Stimulated activated CD8-positive, alpha-beta memory T cell treated with anti-CD3 and anti-CD28 coated beads, Interleukin-7, amount 100 ng/mL, for 48 hours (primary cell): ENCODE measurements around the gene WASHC1.
"Not testable (repeated sequence)": the region's sequence is repeated elsewhere in the genome, so short reads cannot be mapped to it uniquely, and the experiment has no call there.

Experiments
- DNase-seq, 2 donors: peaks; one replicate each; pipeline ENCODE4 v3.0.0-alpha.2; 2020; ENCODE audit warnings: low read depth in 1 of 2; ENCODE audit errors: extremely low read depth in 1 of 2

The WASHC1 gene, protein sequence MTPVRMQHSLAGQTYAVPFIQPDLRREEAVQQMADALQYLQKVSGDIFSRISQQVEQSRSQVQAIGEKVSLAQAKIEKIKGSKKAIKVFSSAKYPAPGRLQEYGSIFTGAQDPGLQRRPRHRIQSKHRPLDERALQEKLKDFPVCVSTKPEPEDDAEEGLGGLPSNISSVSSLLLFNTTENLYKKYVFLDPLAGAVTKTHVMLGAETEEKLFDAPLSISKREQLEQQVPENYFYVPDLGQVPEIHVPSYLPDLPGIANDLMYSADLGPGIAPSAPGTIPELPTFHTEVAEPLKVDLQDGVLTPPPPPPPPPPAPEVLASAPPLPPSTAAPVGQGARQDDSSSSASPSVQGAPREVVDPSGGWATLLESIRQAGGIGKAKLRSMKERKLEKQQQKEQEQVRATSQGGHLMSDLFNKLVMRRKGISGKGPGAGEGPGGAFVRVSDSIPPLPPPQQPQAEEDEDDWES

DNA sequence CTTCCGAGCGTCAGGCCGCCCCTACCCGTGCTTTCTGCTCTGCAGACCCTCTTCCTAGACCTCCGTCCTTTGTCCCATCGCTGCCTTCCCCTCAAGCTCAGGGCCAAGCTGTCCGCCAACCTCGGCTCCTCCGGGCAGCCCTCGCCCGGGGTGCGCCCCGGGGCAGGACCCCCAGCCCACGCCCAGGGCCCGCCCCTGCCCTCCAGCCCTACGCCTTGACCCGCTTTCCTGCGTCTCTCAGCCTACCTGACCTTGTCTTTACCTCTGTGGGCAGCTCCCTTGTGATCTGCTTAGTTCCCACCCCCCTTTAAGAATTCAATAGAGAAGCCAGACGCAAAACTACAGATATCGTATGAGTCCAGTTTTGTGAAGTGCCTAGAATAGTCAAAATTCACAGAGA lies at the start of gene WASHC1:
Gene WASHC1 (minus strand): TSS at position 101 of the 400 bp plus-strand sequence. CDS start 4,457 bp downstream, outside the sequence.
- DNase-seq, result not testable (repeated sequence)

- not testable (repeated sequence) for DNase-seq
These were observed 49.1 kb upstream of the WASHC1 start for GRCh38 chr9:78333-78732.

DNA sequence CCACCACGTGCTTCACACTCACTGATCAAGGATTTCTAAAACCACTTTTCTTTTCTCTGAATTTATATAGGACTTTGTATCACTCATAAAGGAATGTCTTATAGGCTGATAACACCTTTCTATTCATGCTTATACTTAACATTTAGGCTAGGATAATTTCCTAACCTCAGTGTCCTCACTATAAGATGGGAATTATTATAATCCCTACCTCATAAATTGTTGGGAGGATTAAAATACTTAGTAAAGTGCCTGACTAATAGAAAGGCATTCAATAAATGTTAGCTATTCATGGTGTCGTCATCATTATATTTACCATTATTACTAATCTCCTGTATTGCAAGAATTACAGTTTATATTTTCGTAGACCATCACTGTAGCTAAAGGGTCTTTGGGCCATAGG lies 47.1 kb upstream of the WASHC1 start:
- DNase-seq, result not testable (repeated sequence)

- DNase-seq, result not testable (repeated sequence)
These were observed 44.8 kb upstream of the WASHC1 start for GRCh38 chr9:73900-74525.

GRCh38 chr9:73076-73899 lies 44.0 kb upstream of the WASHC1 start:
- DNase-seq, result not testable (repeated sequence)

DNA sequence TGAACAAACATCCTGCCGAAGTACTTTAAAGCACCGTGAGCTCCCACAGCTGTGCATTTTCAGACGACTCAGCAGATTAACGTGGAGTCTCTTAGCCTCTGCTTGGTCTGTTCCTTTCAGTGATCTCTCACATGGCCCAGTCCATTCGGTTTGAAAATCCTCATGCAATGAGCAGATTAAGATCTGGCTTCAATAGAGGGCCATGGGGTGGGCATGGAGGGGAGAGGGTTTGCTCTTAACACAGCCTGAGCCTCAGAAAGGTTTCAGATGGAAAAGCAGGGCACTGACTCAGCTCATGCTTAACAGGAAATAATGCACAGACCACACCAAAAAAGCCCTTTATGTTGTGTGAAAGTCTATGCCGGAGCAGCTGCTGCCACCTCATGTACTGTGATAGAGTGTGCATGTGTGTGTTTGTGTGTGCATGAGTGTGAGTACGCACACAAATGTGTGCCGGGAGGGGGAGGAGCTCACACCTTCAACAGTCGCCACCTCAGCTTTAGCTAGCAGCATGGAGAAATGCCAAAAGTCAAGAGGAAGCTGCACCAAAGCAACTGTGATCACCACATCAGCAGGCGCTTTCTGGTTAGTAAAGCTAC lies 33.9 kb upstream of the WASHC1 start:
- not testable (repeated sequence) for DNase-seq

GRCh38 chr9:52678-53077 lies 23.4 kb upstream of the WASHC1 start:
- not testable (repeated sequence) for DNase-seq

- DNase-seq, result not testable (repeated sequence)
These were observed 19.1 kb upstream of the WASHC1 start for GRCh38 chr9:48190-48842.

GRCh38 chr9:46639-47271 lies 17.5 kb upstream of the WASHC1 start:
- DNase-seq, result not testable (repeated sequence)

GRCh38 chr9:46164-46563 lies 16.9 kb upstream of the WASHC1 start:
- not testable (repeated sequence) for DNase-seq

DNA sequence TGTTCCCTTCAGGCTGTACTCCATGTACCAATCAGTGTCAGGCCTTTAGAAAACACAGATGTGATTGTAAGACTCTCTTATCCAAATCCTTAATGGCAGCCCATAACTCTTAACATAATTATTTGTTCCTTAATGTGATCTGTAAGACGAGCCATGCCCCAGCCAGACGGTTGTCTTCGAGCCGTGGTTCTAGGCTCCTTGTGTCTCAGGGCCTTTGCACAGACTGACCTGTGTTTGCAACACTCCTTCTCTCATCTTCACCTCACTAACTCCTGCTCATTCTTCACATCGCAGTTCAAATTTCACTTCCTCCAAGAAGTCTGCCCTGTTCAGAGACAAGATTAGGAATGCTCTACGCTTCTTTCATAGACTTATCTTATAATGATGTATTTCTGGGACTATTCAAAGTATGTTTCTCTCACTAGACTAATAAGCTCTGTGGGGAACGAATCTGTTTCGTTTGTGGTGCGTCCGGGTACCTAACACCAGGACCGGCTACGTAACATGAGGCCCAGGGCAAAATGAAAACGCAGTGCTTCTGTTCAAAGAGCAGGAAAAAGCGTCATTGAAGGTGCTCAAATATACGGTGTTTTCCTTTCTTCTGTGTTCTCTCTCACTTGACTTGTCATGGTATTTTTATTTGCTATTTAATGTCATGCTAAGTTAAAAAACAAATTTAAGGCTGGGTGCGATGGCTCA lies 16.1 kb upstream of the WASHC1 start:
- not testable (repeated sequence) for DNase-seq

- not testable (repeated sequence) for DNase-seq
These were observed 15.2 kb upstream of the WASHC1 start for GRCh38 chr9:44416-44815.

DNA sequence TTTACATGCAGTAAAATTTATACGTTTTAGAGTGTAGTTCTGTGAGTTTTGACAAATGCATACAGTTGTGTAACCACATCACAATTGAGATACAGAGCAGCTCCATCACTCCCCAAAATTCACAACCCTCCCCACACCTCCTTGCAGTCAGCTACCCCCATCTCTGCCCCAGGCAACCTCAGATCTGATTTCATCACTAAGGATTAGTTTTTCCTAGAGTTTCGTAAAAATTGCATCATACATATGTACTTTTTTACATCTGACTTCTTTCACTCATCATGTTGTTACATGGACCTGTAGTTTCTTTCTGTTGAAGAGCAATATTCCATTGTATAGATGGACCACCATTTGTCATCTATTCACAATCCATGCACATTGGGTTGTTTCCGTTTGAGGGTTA lies 14.4 kb upstream of the WASHC1 start:
- DNase-seq, result not testable (repeated sequence)

GRCh38 chr9:43116-43515 lies 13.9 kb upstream of the WASHC1 start:
- not testable (repeated sequence) for DNase-seq

- not testable (repeated sequence) for DNase-seq
These were observed 12.6 kb upstream of the WASHC1 start for GRCh38 chr9:41819-42218.

DNA sequence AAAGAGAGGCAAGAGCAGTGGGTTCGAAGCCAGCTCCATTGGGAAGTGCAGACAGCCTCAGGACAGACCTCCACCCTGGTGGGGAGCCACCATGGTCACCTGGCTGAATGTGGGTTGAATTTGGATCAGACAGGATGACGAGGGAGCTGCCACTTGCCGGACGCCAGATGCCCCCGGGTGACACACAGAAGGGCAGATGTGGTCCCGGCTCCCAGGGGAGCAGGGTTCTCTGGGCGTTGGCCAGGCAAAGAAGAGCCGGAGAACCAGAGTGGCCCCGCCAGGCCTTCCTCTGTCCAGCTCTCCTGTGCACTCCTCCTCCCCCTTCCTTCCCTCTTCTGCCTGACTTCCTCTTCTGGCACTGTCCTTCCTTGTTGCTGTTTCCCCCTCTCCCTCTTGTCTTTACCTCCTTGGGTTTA lies 12.0 kb upstream of the WASHC1 start:
- not testable (repeated sequence) for DNase-seq

- not testable (repeated sequence) for DNase-seq
These were observed 3.1 kb upstream of the WASHC1 start for GRCh38 chr9:32308-32707.

DNA sequence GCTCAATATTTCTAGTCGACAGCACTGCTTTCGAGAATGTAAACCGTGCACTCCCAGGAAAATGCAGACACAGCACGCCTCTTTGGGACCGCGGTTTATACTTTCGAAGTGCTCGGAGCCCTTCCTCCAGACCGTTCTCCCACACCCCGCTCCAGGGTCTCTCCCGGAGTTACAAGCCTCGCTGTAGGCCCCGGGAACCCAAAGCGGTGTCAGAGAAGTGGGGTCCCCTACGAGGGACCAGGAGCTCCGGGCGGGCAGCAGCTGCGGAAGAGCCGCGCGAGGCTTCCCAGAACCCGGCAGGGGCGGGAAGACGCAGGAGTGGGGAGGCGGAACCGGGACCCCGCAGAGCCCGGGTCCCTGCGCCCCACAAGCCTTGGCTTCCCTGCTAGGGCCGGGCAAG lies 481 bp downstream of the WASHC1 start:
- DNase-seq, result not testable (repeated sequence)

DNA sequence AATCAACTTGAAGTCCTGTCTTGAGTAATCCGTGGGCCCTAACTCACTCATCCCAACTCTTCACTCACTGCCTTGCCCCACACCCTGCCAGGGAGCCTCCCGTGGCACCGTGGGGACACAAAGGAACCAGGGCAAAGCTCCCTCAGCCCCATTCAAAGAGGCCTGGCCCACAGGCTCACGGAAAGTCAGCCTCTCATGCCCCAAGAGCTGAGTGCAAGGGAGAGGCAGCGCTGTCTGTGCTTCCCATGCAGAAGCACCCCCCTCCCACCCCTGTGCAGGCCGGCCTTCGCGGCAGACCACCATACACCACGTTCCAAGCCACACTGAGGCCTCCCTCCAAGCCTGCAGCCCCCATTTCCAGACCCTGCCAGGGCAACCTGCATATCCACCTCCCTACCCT lies 7.6 kb downstream of the WASHC1 start:
- DNase-seq, result not testable (repeated sequence)
